Spleen (tissue), 11 donors: Measurements from ENCODE around the gene DGAT2. TPM values are rescaled to one million over a fixed set of nuclear protein-coding genes. Genes with fewer than 3 reads are reported as not detected.

Source experiments
- DNase-seq: peaks from one replicate; pipeline ENCODE4 v3.0.0-alpha.2; 2020
- H3K27ac ChIP-seq, 8 donors: fragments of 200-600 bp; sonication (generic) in 7 of 8; 1 replicate in 4 of 8; 2 replicates in 4 of 8; pipeline versions ENCODE4 v1.5.0 to v1.8.0; 2016 to 2021; ENCODE audit warnings: inconsistent platforms in 4 of 8, mild to moderate bottlenecking in 4 of 8, moderate library complexity in 1 of 8
- H3K27me3 ChIP-seq, 7 donors: fragments of 200-600 bp; sonication (generic) in 6 of 7; replicated peaks in 1 of 7; 1 replicate in 4 of 7; 2 replicates in 3 of 7; pipeline versions ENCODE4 v1.5.0 to v1.8.0; 2016 to 2021; ENCODE audit warnings: inconsistent platforms in 3 of 7, mild to moderate bottlenecking in 1 of 7
- H3K36me3 ChIP-seq, 6 donors: fragments of 200-600 bp; sonication (generic) in 5 of 6; 1 replicate in 4 of 6; 2 replicates in 2 of 6; pipeline versions ENCODE4 v1.5.0 to v1.8.0; 2016 to 2021; ENCODE audit warnings: inconsistent platforms in 2 of 6
- H3K4me1 ChIP-seq, 6 donors: fragments of 200-600 bp; sonication (generic) in 5 of 6; 1 replicate in 3 of 6; 2 replicates in 3 of 6; pipeline versions ENCODE4 v1.5.0 to v1.8.0; 2016 to 2021; ENCODE audit warnings: inconsistent platforms in 3 of 6
- H3K4me3 ChIP-seq, 8 donors: fragments of 200-600 bp; sonication (generic) in 7 of 8; 1 replicate in 4 of 8; 2 replicates in 4 of 8; pipeline versions ENCODE4 v1.5.0 to v1.8.0; 2016 to 2021; ENCODE audit warnings: inconsistent platforms in 4 of 8, mild to moderate bottlenecking in 4 of 8, moderate library complexity in 2 of 8
- H3K9me3 ChIP-seq, 8 donors: fragments of 200-600 bp; sonication (generic) in 7 of 8; 1 replicate in 4 of 8; 2 replicates in 4 of 8; pipeline versions ENCODE4 v1.5.0 to v1.8.0; 2016 to 2021; ENCODE audit warnings: inconsistent platforms in 4 of 8
- CTCF ChIP-seq, 11 experiments: fragments of 200-600 bp in 7 of 11; fragments of 450-650 bp in 4 of 11; sonication (generic) in 4 of 11; IDR thresholded peaks in 8 of 11; conservative IDR thresholded peaks in 3 of 11; 1 replicate in 7 of 11; 2 replicates in 4 of 11; pipeline versions ENCODE4 v1.4.0 to v1.8.0; 2016 to 2021; ENCODE audit warnings: antibody characterized with exemption in 11 of 11, inconsistent platforms in 4 of 11, mild to moderate bottlenecking in 1 of 11
- POLR2A ChIP-seq, 3 donors: fragments of 450-650 bp; IDR thresholded peaks; one replicate each; pipeline ENCODE4 v1.5.1; 2017; ENCODE audit warnings: antibody characterized with exemption in 3 of 3, mild to moderate bottlenecking in 1 of 3
- POLR2AphosphoS5 ChIP-seq, 3 donors: sonication (generic); formaldehyde crosslinking; IDR thresholded peaks; one replicate each; pipeline ENCODE4 v1.5.1; 2017; ENCODE audit warnings: antibody characterized with exemption in 3 of 3
- WGBS, 5 donors: extraction: QIAGEN DNeasy Blood & Tissue Kit in 3 of 5; methylation state at CpG; one replicate each; pipeline versions ENCODE4 v1.1.5 to v1.1.7; 2013 to 2018; 5-methylcytosine and 5-hydroxymethylcytosine counted together
- intact Hi-C: fragments of 100-400 bp; cut with DNase I; formaldehyde crosslinking; loops from one replicate; pipeline ENCODE4 v1.15.0; 2023; ENCODE audit warnings: low total_unique reads
- polyA plus RNA-seq, 3 donors: library from polyadenylated mRNA; stranded (reverse); fragments of 200-250 nt; gene quantifications; one replicate each; pipeline ENCODE4 v1.2.1, GENCODE V29; 2013
- total RNA-seq, 7 donors: library from RNA; depleted of rRNA in 3 of 7; stranded (reverse); fragments of >200 nt in 3 of 7; fragmentation: NEBNext Ultra II Directional in 4 of 7; extraction: Animal tissue kit (Norgen Biotek cat#: 25700) in 4 of 7; gene quantifications; one replicate each; pipeline versions ENCODE4 v1.1.0 to v1.2.1, GENCODE V29; 2016 to 2021
- donor health status: healthy with polysubstance abuse.
- donor health status: DM: no; HTN: no; CAD: no; lungs with moderate emphysema.
- donor health status: DM: no; HTN: no; CAD: no.
- donor health status: Bipolar disorder and iron deficiency.
- donor health status: healthy.
- donor health status: DM: no; HTN: no; CAD: no.
- donor health status: DM: yes; HTN: yes; CAD: no.

Gene DGAT2
- total and polyA plus RNA-seq, 10 donors = 3.5 to 71.7 (median 15.9) TPM

- Histone ChIP-seq H3K4me3 (no peak overlapping the region), H3K4me1 (no peaks in the 10 kb centered on the region), H3K27ac (no peak overlapping the region), H3K27me3 (peaks cover 0 to 2% (median 0%) of the 10 kb centered on the region in 7 donors), H3K36me3 (no peaks in the 10 kb centered on the region), H3K9me3 (no peaks in the 10 kb centered on the region)
- intact Hi-C loops = no loop called here
- TF ChIP-seq POLR2AphosphoS5 (IDR thresholded peaks at IDR 0.05) (no peak), CTCF (IDR thresholded peaks at IDR 0.05 in 8 of 11, conservative IDR thresholded peaks at IDR 0.05 in 3 of 11) (no peak)
- no peak for DNase-seq
- 89 to 95% (median 92%) methylated on average over 5 of the region's 5 CpGs for WGBS, 5 donors
Measured at GRCh38 chr11:75731095-75731494, 37.5 kb upstream of the DGAT2 start.

GRCh38 chr11:75733071-75733430 lies 35.5 kb upstream of the DGAT2 start:
- H3K4me1 ChIP-seq = no peaks in the 10 kb centered on the region
- no peaks in the 10 kb centered on the region for H3K36me3 ChIP-seq
- H3K9me3 ChIP-seq = no peaks in the 10 kb centered on the region
- intact Hi-C loops = no loop called here
- H3K27me3 ChIP-seq = peaks cover 0 to 11% (median 0%) of the 10 kb centered on the region in 7 donors
- H3K27ac ChIP-seq = no peak overlapping the region
- TF ChIP-seq POLR2A (IDR thresholded peaks at IDR 0.05) (no peak), CTCF (IDR thresholded peaks at IDR 0.05 in 8 of 11, conservative IDR thresholded peaks at IDR 0.05 in 3 of 11) (no peak)
- H3K4me3 ChIP-seq = no peak overlapping the region
- WGBS, 5 donors = 91 to 95% (median 93%) methylated on average over 8 of the region's 8 CpGs
- no peak for DNase-seq

GRCh38 chr11:75733431-75734107 lies 35.0 kb upstream of the DGAT2 start:
- no peak for TF ChIP-seq POLR2AphosphoS5 (IDR thresholded peaks at IDR 0.05)
- no peak for TF ChIP-seq CTCF (IDR thresholded peaks at IDR 0.05 in 8 of 11, conservative IDR thresholded peaks at IDR 0.05 in 3 of 11)
- no peak for TF ChIP-seq POLR2A (IDR thresholded peaks at IDR 0.05)
- 68 to 93% (median 80%) methylated on average over 5 of the region's 5 CpGs for WGBS, 5 donors
- DNase-seq = no peak
- H3K27ac ChIP-seq = no peak overlapping the region
- no peaks in the 10 kb centered on the region for H3K36me3 ChIP-seq
- H3K9me3 ChIP-seq = no peaks in the 10 kb centered on the region
- intact Hi-C loops = no loop called here
- H3K4me3 ChIP-seq = no peak overlapping the region
- H3K27me3 ChIP-seq = peaks cover 0 to 11% (median 0%) of the 10 kb centered on the region in 7 donors
- no peaks in the 10 kb centered on the region for H3K4me1 ChIP-seq

GRCh38 chr11:75734491-75735180 lies 33.9 kb upstream of the DGAT2 start:
- Histone ChIP-seq H3K9me3 (no peaks in the 10 kb centered on the region), H3K4me1 (no peaks in the 10 kb centered on the region), H3K27me3 (peaks cover 0 to 11% (median 0%) of the 10 kb centered on the region in 7 donors), H3K4me3 (no peak overlapping the region), H3K36me3 (no peaks in the 10 kb centered on the region), H3K27ac (no peak overlapping the region)
- DNase-seq = no peak
- 67 to 75% (median 73%) methylated on average over 5 of the region's 5 CpGs for WGBS, 5 donors
- no peak for TF ChIP-seq POLR2AphosphoS5 (IDR thresholded peaks at IDR 0.05)
- intact Hi-C loops = no loop called here
